GM12865 (cell line): ENCODE results near the gene DLX6.

ENCODE experiments used
- DNase-seq: peaks from one replicate; pipeline ENCODE4 v3.0.0; 2010; ENCODE audit warnings: low read depth
- H3K4me3 ChIP-seq: 2 replicates; pipeline ENCODE4 v1.5.1; 2011; ENCODE audit warnings: mild to moderate bottlenecking, low read depth, low read length, control low read depth
- TF ChIP-seq, protein P1 (sequence below): IDR thresholded peaks from 2 replicates; pipeline ENCODE4 v1.5.1; 2011; ENCODE audit warnings: low read length, control low read depth, low read depth, inconsistent platforms; ENCODE audit not compliant: insufficient read depth; ENCODE audit errors: missing control alignments

Gene DLX6

DNA sequence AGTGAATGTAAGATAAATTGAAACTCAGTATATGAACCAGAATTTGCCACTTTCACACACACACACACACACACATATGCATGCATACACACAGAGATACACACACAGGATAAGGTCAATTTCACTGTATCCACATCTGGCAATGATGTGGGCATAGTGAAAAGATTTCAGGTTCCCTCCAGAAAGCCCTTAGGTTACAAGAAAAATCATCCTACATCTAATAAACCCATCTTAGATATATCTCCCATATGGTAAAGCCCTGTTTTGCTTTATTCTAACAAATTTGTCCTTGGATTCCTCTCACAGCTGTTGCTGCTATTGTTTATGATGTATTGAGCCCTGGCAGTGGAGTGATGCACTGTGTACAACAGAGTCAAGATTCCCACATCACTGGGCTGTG is 27.9 kb upstream of the DLX6 start:
- no peak for DNase-seq
- no peak overlapping the region for H3K4me3 ChIP-seq
- TF ChIP-seq, protein P1, sequence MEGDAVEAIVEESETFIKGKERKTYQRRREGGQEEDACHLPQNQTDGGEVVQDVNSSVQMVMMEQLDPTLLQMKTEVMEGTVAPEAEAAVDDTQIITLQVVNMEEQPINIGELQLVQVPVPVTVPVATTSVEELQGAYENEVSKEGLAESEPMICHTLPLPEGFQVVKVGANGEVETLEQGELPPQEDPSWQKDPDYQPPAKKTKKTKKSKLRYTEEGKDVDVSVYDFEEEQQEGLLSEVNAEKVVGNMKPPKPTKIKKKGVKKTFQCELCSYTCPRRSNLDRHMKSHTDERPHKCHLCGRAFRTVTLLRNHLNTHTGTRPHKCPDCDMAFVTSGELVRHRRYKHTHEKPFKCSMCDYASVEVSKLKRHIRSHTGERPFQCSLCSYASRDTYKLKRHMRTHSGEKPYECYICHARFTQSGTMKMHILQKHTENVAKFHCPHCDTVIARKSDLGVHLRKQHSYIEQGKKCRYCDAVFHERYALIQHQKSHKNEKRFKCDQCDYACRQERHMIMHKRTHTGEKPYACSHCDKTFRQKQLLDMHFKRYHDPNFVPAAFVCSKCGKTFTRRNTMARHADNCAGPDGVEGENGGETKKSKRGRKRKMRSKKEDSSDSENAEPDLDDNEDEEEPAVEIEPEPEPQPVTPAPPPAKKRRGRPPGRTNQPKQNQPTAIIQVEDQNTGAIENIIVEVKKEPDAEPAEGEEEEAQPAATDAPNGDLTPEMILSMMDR: no peak

DNA sequence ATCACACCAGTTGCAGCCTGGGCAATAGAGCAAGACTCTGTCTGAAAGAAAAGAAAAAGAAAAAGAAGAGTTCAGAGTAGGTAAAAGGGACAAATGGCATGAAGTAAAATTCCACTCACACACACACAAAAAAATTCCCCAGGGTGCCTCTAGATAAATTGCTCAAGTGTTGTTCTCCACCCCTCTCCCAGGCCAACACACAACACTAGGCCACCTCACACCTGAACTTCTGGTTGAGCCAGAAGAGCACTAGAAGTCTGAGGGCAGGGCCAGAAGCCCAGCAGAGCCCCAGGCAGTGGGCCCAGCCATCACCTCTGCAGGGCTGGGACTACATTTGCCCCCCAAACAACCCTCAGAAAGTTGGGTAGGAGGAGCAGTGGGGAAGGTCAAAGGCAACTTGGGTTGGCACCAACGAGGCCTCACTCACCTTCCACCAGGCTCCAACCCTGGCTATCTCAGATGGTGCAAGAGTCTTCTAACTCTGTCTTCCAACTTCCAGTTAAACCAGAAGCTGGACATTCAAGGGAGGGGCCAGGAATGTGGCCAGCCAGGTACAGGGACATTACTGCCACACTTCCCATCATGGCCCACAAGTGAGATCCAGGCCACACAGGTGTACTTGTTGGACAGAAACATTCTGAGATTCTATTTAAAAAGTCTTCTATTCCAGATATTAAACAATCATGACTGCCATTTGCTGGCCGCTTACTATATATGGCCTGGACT is 25.6 kb upstream of the DLX6 start:
- TF ChIP-seq, protein P1: no peak
- DNase-seq: no peak
- no peak overlapping the region for H3K4me3 ChIP-seq

DNA sequence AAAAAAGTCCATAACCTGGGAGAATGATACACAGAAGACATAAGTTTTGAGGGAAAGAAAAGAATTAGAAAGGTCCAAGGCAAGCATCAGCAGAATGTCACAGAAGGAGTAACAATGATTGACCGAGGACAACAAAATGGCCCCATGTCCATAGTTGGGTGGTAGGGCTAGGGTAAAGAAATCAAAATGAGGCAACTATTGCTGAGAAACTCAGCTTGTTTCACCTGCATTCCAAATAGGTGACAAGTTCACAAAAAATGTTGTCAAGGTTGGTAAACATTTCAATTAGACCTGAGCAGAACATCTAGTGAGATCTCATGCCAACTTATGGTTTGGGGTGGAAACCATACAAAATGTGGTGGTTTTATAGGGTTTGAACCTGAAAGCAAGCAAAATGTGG is 22.8 kb upstream of the DLX6 start:
- H3K4me3 ChIP-seq: no peak overlapping the region
- no peak for DNase-seq
- TF ChIP-seq, protein P1: no peak

GRCh38 chr7:96985992-96986391 is 19.4 kb upstream of the DLX6 start:
- H3K4me3 ChIP-seq: no peak overlapping the region
- no peak for DNase-seq
- TF ChIP-seq, protein P1: no peak

DNA sequence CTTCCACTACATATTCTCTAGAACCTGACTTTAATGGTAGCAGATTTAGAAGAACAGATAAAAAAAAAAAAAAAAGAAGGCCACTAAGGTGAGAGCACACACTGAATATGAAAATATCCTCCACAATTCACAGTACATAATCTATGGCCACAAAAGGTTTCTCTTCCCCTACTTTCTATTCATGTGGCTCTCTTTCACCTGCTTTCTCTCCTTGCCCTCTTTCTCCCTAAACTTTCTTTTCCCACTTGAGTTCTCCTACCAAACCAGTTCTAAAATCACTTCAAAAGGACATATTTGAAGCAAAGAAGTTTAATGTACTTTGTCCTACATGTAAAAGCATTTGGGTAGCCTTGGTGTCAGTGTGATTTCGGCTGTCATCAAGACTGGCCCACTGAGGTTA is 18.5 kb upstream of the DLX6 start:
- TF ChIP-seq, protein P1: no peak
- no peak for DNase-seq
- H3K4me3 ChIP-seq: no peak overlapping the region

- TF ChIP-seq, protein P1: no peak
- no peak for DNase-seq
- H3K4me3 ChIP-seq: no peak overlapping the region
Observed at GRCh38 chr7:96987719-96988118, 17.6 kb upstream of the DLX6 start.
